Panc1 (cell line): ENCODE data around the gene TOB2. TPM values are rescaled to one million over a fixed set of nuclear protein-coding genes. Genes with fewer than 3 reads are reported as not detected.

ENCODE experiments used
- ATAC-seq: fragments of 200-7000 bp; cut with Tn5 transposase; 2 replicates; pipeline ENCODE4 v1.9.1; 2020; ENCODE audit warnings: mild to moderate bottlenecking, moderate library complexity
- BruUV-seq: library from RNA; stranded (reverse); fragments of 400-500 nt; replicated peaks from 2 replicates; lab custom pipeline; 2021; lab: Mats Ljungman, UMichigan
- CTCF ChIA-PET: fragments of 300-600 bp; sonication (Branson Sonifier 250); formaldehyde crosslinking; loops from one replicate; lab custom pipeline; 2022; ENCODE audit warnings: antibody characterized with exemption; lab: Charles Lee
- POLR2A ChIA-PET: fragments of 300-600 bp; sonication (Branson Sonifier 250); formaldehyde crosslinking; loops from one replicate; lab custom pipeline; 2022; ENCODE audit warnings: antibody characterized with exemption; lab: Charles Lee
- DNase-seq: peaks from one replicate; pipeline ENCODE4 v3.0.0-alpha.2; 2010; ENCODE audit warnings: low read depth, low spot score
- H3K27ac ChIP-seq: 2 replicates; pipeline ENCODE4 v1.5.1; 2011; ENCODE audit warnings: mild to moderate bottlenecking, low read length, inconsistent platforms
- H3K27me3 ChIP-seq: fragments of 200-500 bp; sonication (Bioruptor generic); 2 replicates; pipeline ENCODE4 v1.6.0; 2014; ENCODE audit warnings: low read length, inconsistent platforms; ENCODE audit not compliant: control insufficient read depth, insufficient read depth
- H3K36me3 ChIP-seq: fragments of 200-500 bp; sonication (Bioruptor generic); 2 replicates; pipeline ENCODE4 v1.5.1; 2014; ENCODE audit warnings: inconsistent platforms, mild to moderate bottlenecking, low read length, moderate library complexity; ENCODE audit not compliant: control insufficient read depth, insufficient read depth
- H3K4me1 ChIP-seq: 2 replicates; pipeline ENCODE4 v1.5.1; 2011; ENCODE audit warnings: inconsistent platforms, mild to moderate bottlenecking, low read length, moderate library complexity; ENCODE audit not compliant: control insufficient read depth, insufficient read depth
- H3K4me3 ChIP-seq, 2 experiments: 2 replicates each; pipeline ENCODE4 v1.5.1; 2011 to 2012; ENCODE audit warnings: low read depth in 2 of 2, low read length in 2 of 2, mild to moderate bottlenecking in 2 of 2, inconsistent platforms in 1 of 2, moderate library complexity in 1 of 2
- H3K9me3 ChIP-seq: fragments of 200-500 bp; sonication (Bioruptor generic); 2 replicates; pipeline ENCODE4 v1.5.1; 2014; ENCODE audit warnings: low read depth, mild to moderate bottlenecking, inconsistent platforms, low read length, moderate library complexity; ENCODE audit not compliant: control insufficient read depth, insufficient read depth
- POLR2AphosphoS5 ChIP-seq: IDR thresholded peaks from 2 replicates; pipeline ENCODE4 v1.6.1; 2012; ENCODE audit warnings: mild to moderate bottlenecking, low read depth, low read length, moderate library complexity
- SIN3A ChIP-seq: IDR thresholded peaks from 2 replicates; pipeline ENCODE4 v1.6.1; 2012; ENCODE audit warnings: low read depth, mild to moderate bottlenecking, low read length, moderate library complexity, borderline replicate concordance; ENCODE audit not compliant: insufficient read depth
- TCF7L2 ChIP-seq: IDR thresholded peaks from 2 replicates; pipeline ENCODE4 v1.6.1; 2011; ENCODE audit warnings: mild to moderate bottlenecking, low read depth, low read length, inconsistent platforms
- in situ Hi-C: cut with HindIII; loops from 2 replicates; pipeline ENCODE4 v1.10.0; 2016; ENCODE audit warnings: low sequenced_read_pairs, low pct_unique_long_range_greater_than_20kb
- intact Hi-C: fragments of 100-400 bp; cut with micrococcal nuclease; formaldehyde crosslinking; loops from one replicate; pipeline ENCODE4 v1.10.0; 2022; ENCODE audit not compliant: unreplicated experiment
- total RNA-seq: library from RNA; stranded (reverse); gene quantifications from one replicate; pipeline ENCODE4 v1.2.1, GENCODE V29; 2021; ENCODE audit not compliant: unreplicated experiment
- TF ChIP-seq, protein P1 (sequence below): fragments of 450-650 bp; IDR thresholded peaks from 2 replicates; pipeline ENCODE4 v1.5.1; 2017; ENCODE audit warnings: mild to moderate bottlenecking
- TF ChIP-seq, protein P2 (sequence below), 2 experiments: IDR thresholded peaks; 2 replicates each; pipeline ENCODE4 v1.6.1; 2011 to 2012; ENCODE audit warnings: low read depth in 2 of 2, control low read depth in 1 of 2, low read length in 1 of 2, mild to moderate bottlenecking in 1 of 2, moderate library complexity in 1 of 2; ENCODE audit not compliant: insufficient read depth in 1 of 2

Gene TOB2
- total RNA-seq, 1 experiment from 2014 or later = 43.6 TPM

DNA sequence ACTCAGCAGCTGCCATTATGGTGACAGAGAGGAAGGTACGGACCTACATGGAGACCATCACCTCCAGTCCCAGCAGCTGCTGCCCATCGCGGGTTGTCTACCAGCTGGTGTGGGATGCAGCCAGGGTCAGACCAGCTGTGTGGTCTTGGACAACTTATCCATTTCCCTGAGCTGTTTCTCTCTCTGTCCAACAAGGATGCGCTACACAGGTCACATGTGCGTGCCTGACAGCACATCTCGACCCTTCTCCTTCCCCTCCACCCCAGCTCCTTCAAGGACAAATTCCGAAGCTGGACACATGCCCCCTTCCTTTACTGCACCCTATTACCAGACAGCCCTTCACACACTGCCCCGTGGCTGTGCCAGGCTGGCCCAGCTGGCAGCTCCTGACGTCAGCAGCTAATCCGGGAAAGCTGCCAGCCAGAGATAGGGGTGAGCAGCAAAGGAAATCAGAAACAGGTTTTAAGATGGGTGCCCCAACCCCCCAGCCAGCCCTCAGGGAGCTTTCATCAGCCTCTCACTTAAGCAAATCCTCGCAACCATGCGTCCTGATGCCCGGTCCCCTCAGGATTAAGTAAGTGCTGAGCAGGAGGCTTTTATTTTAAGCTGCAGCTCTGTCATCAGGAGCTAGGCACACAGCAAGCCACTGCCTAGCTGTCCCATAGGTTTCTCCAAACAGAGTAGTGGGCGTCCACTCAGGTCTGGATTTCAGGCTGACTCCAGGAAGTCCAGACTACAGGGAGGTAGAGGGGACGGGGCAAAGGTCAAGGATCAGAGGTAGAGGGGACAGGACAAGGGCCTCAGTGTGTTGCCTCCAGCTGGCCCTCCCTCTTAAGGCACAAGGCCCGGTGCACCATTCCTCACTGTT, 44.6 kb downstream of the TOB2 start:
- no peak for DNase-seq
- no peaks in the 10 kb centered on the region for H3K27me3 ChIP-seq
- no peaks in the 10 kb centered on the region for H3K36me3 ChIP-seq
- CTCF ChIA-PET = interaction anchor here (0.5 to 3.3 kb wide), 5 partner anchors 21 to 116 kb away, joined by 3 to 11 read pairs (median 5); no protein-coding TSS in a partner anchor
- no TSS peak for BruUV-seq
- H3K4me1 ChIP-seq = no peaks in the 10 kb centered on the region
- in situ Hi-C loops = no loop called here
- no peak for ATAC-seq
- H3K4me3 ChIP-seq = no peak overlapping the region
- H3K27ac ChIP-seq = no peak overlapping the region; the same call in 1 of the 2 replicates
- no peaks in the 10 kb centered on the region for H3K9me3 ChIP-seq
- no peak for TF ChIP-seq SIN3A
- POLR2A ChIA-PET = interaction anchor here (0.6 kb wide), 1 partner anchor 1965 kb away, joined by 4 read pairs; no protein-coding TSS in a partner anchor
- intact Hi-C loops = loop anchor here (5.0 kb wide), 1 partner anchor 115 kb away; no protein-coding TSS in a partner anchor

DNA sequence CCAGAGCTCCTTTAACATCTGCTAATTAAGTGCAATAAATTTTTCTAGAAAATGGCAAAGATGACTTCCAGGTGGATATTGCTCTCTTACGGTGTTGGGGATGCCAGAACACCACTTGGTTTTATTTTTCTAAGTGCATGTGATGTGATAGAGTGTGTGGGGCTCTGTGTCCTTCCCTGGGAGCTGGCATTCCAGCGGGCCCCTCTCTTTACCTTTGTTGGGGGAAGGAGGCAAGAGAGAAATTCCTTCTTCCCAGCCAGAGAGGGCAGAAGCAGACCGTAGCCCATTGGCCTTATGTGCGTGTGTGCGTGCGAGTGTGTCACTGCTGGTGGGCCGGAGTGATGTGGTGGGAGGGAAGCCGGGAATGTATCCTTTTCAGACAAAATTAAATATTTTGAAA, 47.7 kb downstream of the TOB2 start:
- TF ChIP-seq, protein P1, sequence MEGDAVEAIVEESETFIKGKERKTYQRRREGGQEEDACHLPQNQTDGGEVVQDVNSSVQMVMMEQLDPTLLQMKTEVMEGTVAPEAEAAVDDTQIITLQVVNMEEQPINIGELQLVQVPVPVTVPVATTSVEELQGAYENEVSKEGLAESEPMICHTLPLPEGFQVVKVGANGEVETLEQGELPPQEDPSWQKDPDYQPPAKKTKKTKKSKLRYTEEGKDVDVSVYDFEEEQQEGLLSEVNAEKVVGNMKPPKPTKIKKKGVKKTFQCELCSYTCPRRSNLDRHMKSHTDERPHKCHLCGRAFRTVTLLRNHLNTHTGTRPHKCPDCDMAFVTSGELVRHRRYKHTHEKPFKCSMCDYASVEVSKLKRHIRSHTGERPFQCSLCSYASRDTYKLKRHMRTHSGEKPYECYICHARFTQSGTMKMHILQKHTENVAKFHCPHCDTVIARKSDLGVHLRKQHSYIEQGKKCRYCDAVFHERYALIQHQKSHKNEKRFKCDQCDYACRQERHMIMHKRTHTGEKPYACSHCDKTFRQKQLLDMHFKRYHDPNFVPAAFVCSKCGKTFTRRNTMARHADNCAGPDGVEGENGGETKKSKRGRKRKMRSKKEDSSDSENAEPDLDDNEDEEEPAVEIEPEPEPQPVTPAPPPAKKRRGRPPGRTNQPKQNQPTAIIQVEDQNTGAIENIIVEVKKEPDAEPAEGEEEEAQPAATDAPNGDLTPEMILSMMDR = no peak
- TF ChIP-seq SIN3A = no peak
- TF ChIP-seq TCF7L2 = no peak
- TF ChIP-seq, protein P2, sequence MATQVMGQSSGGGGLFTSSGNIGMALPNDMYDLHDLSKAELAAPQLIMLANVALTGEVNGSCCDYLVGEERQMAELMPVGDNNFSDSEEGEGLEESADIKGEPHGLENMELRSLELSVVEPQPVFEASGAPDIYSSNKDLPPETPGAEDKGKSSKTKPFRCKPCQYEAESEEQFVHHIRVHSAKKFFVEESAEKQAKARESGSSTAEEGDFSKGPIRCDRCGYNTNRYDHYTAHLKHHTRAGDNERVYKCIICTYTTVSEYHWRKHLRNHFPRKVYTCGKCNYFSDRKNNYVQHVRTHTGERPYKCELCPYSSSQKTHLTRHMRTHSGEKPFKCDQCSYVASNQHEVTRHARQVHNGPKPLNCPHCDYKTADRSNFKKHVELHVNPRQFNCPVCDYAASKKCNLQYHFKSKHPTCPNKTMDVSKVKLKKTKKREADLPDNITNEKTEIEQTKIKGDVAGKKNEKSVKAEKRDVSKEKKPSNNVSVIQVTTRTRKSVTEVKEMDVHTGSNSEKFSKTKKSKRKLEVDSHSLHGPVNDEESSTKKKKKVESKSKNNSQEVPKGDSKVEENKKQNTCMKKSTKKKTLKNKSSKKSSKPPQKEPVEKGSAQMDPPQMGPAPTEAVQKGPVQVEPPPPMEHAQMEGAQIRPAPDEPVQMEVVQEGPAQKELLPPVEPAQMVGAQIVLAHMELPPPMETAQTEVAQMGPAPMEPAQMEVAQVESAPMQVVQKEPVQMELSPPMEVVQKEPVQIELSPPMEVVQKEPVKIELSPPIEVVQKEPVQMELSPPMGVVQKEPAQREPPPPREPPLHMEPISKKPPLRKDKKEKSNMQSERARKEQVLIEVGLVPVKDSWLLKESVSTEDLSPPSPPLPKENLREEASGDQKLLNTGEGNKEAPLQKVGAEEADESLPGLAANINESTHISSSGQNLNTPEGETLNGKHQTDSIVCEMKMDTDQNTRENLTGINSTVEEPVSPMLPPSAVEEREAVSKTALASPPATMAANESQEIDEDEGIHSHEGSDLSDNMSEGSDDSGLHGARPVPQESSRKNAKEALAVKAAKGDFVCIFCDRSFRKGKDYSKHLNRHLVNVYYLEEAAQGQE (IDR thresholded peaks at IDR 0.05; ENCODE audit: insufficient read depth in 1 of 2, low read depth in 2 of 2, low read length in 1 of 2) = no peak
- TF ChIP-seq POLR2AphosphoS5 = no peak
- Histone ChIP-seq H3K4me3 (no peak overlapping the region), H3K36me3 (no peaks in the 10 kb centered on the region), H3K9me3 (no peaks in the 10 kb centered on the region), H3K27ac (no peak overlapping the region), H3K27me3 (no peaks in the 10 kb centered on the region), H3K4me1 (no peaks in the 10 kb centered on the region)
- intact Hi-C loops = no loop called here
- in situ Hi-C loops = no loop called here
- DNase-seq = no peak
- ChIA-PET POLR2A (no interaction called here), CTCF (no interaction called here)
- no peak for ATAC-seq
- no TSS peak for BruUV-seq
